ENCODE data around the gene SPHK1.

DNA sequence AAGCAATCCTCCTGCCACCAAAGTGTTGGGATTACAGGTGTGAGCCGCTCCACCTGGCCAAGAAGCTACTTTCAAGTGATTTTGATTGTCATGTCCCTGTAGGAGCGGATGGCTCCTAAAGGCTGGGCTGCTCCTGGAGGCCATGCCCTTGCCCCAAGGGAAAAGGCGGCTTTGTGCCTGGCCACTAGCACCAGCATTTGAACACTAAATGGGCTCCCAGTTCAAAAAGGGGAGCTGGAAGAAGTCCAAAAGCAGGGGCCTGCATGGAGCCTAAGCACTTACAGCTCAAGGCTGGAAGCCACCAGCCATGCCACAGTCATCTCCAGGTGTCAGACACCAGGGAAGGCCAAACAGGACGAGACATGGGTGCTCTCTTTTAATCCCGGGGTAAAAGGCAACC is 26.8 kb downstream of the SPHK1 start:
- TF ChIP-seq, protein P1, sequence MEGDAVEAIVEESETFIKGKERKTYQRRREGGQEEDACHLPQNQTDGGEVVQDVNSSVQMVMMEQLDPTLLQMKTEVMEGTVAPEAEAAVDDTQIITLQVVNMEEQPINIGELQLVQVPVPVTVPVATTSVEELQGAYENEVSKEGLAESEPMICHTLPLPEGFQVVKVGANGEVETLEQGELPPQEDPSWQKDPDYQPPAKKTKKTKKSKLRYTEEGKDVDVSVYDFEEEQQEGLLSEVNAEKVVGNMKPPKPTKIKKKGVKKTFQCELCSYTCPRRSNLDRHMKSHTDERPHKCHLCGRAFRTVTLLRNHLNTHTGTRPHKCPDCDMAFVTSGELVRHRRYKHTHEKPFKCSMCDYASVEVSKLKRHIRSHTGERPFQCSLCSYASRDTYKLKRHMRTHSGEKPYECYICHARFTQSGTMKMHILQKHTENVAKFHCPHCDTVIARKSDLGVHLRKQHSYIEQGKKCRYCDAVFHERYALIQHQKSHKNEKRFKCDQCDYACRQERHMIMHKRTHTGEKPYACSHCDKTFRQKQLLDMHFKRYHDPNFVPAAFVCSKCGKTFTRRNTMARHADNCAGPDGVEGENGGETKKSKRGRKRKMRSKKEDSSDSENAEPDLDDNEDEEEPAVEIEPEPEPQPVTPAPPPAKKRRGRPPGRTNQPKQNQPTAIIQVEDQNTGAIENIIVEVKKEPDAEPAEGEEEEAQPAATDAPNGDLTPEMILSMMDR (conservative IDR thresholded peaks at IDR 0.05; ENCODE audit: low read length): no peak
- no peak for TF ChIP-seq EZH2phosphoT487 (IDR thresholded peaks at IDR 0.05; ENCODE audit: borderline replicate concordance, low read depth, low read length)
